PC-9 (cell line): Measurements from ENCODE around the gene SORD. TPM values are rescaled to one million over a fixed set of nuclear protein-coding genes. Genes with fewer than 3 reads are reported as not detected.
"Not testable (repeated sequence)": the region's sequence is repeated elsewhere in the genome, so short reads cannot be mapped to it uniquely, and the experiment has no call there.

ENCODE experiments used
- BruUV-seq: library from RNA; stranded (reverse); fragments of 400-500 nt; replicated peaks from 2 replicates; lab custom pipeline; 2021; lab: Mats Ljungman, UMichigan
- CTCF ChIA-PET: fragments of 300-600 bp; sonication (Branson Sonifier 250); formaldehyde crosslinking; loops from one replicate; lab custom pipeline; 2022; ENCODE audit warnings: antibody characterized with exemption; lab: Charles Lee
- POLR2A ChIA-PET: fragments of 300-600 bp; sonication (Branson Sonifier 250); formaldehyde crosslinking; loops from one replicate; lab custom pipeline; 2022; ENCODE audit warnings: antibody characterized with exemption; ENCODE audit not compliant: unreplicated experiment; lab: Charles Lee
- DNase-seq, 2 experiments: peaks; one replicate each; pipeline versions ENCODE4 v3.0.0 to v3.0.0-alpha.2; 2015 to 2022; ENCODE audit warnings: mixed read lengths in 1 of 2
- H2AFZ ChIP-seq: fragments of 200-600 bp; sonication (generic); 2 replicates; pipeline ENCODE4 v1.8.1; 2017; ENCODE audit warnings: antibody characterized with exemption
- H3F3A ChIP-seq: fragments of 200-600 bp; sonication (generic); 2 replicates; pipeline ENCODE4 v1.8.1; 2017; ENCODE audit warnings: antibody characterized with exemption, mild to moderate bottlenecking, low read depth; ENCODE audit not compliant: insufficient read depth
- H3K27ac ChIP-seq: fragments of 200-600 bp; sonication (generic); 2 replicates; pipeline ENCODE4 v1.6.1; 2016; ENCODE audit warnings: mixed run types
- H3K27me3 ChIP-seq: fragments of 200-600 bp; sonication (generic); 2 replicates; pipeline ENCODE4 v1.6.1; 2016; ENCODE audit warnings: low read depth, mixed run types; ENCODE audit not compliant: insufficient read depth
- H3K36me3 ChIP-seq: fragments of 200-600 bp; sonication (generic); 2 replicates; pipeline ENCODE4 v1.6.1; 2016; ENCODE audit warnings: low read depth, mixed run types
- H3K4me1 ChIP-seq: fragments of 200-600 bp; sonication (generic); replicated peaks from 2 replicates; pipeline ENCODE4 v1.6.1; 2016; ENCODE audit warnings: mixed run types; ENCODE audit not compliant: insufficient read depth
- H3K4me2 ChIP-seq: fragments of 200-600 bp; sonication (generic); 2 replicates; pipeline ENCODE4 v1.6.1; 2017; ENCODE audit warnings: mixed run types
- H3K4me3 ChIP-seq: fragments of 200-600 bp; sonication (generic); 2 replicates; pipeline ENCODE4 v1.6.1; 2016; ENCODE audit warnings: mixed run types
- H3K79me2 ChIP-seq: fragments of 200-600 bp; sonication (generic); 2 replicates; pipeline ENCODE4 v1.6.1; 2017; ENCODE audit warnings: low read depth, mixed run types
- H3K9me2 ChIP-seq: fragments of 200-600 bp; sonication (generic); 2 replicates; pipeline ENCODE4 v1.8.1; 2017; ENCODE audit warnings: mild to moderate bottlenecking; ENCODE audit not compliant: insufficient read depth
- H3K9me3 ChIP-seq: fragments of 200-600 bp; sonication (generic); 2 replicates; pipeline ENCODE4 v1.8.1; 2016; ENCODE audit warnings: low read depth; ENCODE audit not compliant: insufficient read depth
- H4K20me1 ChIP-seq: fragments of 200-600 bp; sonication (generic); 2 replicates; pipeline ENCODE4 v1.8.1; 2017; ENCODE audit not compliant: insufficient read depth
- CTCF ChIP-seq: fragments of 200-600 bp; sonication (generic); conservative IDR thresholded peaks from 2 replicates; pipeline ENCODE4 v1.6.1; 2017; ENCODE audit warnings: mixed run types, antibody characterized with exemption, mild to moderate bottlenecking, moderate library complexity
- intact Hi-C: fragments of 100-400 bp; cut with micrococcal nuclease; formaldehyde crosslinking; loops from one replicate; pipeline ENCODE4 v1.10.0; 2022; ENCODE audit not compliant: unreplicated experiment
- total RNA-seq: library from RNA; stranded (reverse); gene quantifications from 2 replicates; pipeline ENCODE4 v1.2.3, GENCODE V29; 2021

The SORD gene
- total RNA-seq, 1 experiment from 2014 or later = 66.4 TPM

- BruUV-seq, intact Hi-C loops, H3F3A ChIP-seq, H3K9me2 ChIP-seq, H3K36me3 ChIP-seq, POLR2A ChIA-PET, CTCF ChIA-PET, H3K9me3 ChIP-seq, H3K4me3 ChIP-seq, H3K27ac ChIP-seq, H3K27me3 ChIP-seq, H3K79me2 ChIP-seq, H2AFZ ChIP-seq, H3K4me1 ChIP-seq, DNase-seq, H4K20me1 ChIP-seq, H3K4me2 ChIP-seq: not testable (repeated sequence)
Observed at GRCh38 chr15:45032501-45032900, 9.5 kb downstream of the SORD start.

- H3K27me3 ChIP-seq, H3K9me3 ChIP-seq, intact Hi-C loops, H3F3A ChIP-seq, BruUV-seq, H3K79me2 ChIP-seq, H3K4me3 ChIP-seq, H3K27ac ChIP-seq, H3K36me3 ChIP-seq, H3K4me1 ChIP-seq, H2AFZ ChIP-seq, DNase-seq, CTCF ChIA-PET, H3K9me2 ChIP-seq, H3K4me2 ChIP-seq, H4K20me1 ChIP-seq: not testable (repeated sequence)
- POLR2A ChIA-PET = interaction anchor here (0.6 kb wide), 1 partner anchor 63 kb away, joined by 5 read pairs; no protein-coding TSS in a partner anchor
Observed at GRCh38 chr15:45034087-45034486, 11.1 kb downstream of the SORD start.

DNA sequence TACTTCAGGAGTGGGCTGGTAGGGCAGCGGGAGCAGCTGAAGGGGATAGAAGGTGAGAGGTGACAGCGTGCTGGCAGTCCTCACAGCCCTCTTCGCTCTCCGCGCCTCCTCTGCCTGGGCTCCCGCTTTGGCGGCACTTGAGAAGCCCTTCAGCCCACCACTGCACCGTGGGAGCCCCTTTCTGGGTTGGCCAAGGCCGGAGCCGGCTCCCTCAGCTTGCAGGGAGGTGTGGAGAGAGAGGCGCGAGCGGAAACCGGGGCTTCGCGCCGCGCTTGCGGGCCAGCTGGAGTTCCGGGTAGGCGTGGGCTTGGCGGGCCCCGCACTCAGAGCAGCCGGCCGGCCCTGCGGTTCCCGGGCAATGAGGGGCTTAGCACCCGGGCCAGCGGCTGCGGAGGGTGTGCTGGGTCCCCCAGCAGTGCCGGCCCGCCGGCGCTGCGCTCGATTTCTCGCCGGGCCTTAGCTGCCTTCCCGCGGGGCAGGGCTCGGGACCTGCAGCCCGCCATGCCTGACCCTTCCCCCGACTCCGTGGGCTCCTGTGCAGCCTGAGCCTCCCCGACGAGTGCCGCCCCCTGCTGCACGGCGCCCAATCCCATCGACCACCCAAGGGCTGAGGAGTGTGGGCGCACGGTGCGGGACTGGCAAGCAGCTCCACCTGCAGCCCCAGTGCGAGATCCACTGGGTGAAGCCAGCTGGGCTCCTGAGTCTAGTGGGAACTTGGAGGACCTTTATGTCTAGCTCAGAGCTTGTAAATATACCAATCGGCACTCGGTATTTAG, 11.8 kb downstream of the SORD start:
- H3K27me3 ChIP-seq, H3K36me3 ChIP-seq, BruUV-seq, CTCF ChIA-PET, H3F3A ChIP-seq, H2AFZ ChIP-seq, H3K79me2 ChIP-seq, H4K20me1 ChIP-seq, intact Hi-C loops, H3K27ac ChIP-seq, DNase-seq, H3K9me2 ChIP-seq, H3K4me2 ChIP-seq, H3K9me3 ChIP-seq, H3K4me3 ChIP-seq, H3K4me1 ChIP-seq: not testable (repeated sequence)
- POLR2A ChIA-PET = interaction anchor here (0.6 kb wide), 1 partner anchor 64 kb away, joined by 5 read pairs; no protein-coding TSS in a partner anchor

DNA sequence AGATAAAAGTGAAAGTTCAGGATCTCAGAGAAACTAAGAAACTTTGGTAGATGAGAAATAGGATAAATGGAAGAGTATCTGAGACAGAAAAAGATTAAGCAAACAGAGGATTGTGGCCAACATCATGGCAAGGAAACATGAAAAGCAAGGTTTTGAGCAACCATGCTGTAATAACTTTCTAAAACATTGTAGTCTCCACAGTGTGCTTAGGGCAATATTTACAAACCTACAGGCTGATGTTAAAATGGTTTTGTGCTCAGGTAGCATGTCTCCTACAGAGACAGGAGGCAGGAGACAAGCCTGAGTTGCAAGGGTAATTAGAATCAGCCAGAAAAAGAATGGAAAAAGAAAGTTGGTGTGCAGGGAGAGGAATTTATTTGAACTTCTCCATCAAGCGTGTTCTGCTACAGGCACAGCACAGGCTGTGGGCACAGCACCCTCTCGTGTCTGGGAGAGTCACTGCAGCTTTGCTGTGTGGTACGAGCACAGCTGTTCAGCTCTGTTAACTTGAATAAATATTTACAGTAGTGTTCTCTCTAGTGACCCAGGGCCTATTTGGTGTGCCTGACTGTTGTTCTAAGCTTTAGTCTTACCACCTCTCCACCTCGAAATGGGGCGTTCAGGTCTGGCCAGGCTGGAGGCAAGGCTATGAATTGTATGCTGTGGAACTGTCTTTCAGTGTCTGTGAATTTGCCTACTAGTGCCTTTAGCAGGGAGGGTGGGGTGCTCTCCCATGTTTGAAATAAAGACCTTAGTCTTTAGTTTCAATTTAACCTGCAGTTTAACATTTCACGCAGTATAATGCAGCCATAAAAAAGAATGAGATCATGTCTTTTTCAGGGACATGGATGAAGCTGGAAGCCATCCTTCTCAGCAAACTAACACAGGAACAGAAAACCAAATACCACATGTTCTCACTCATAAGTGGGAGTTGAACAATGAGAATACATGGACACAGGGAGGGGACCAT, 14.1 kb downstream of the SORD start:
- intact Hi-C loops = loop anchor here (2.0 kb wide), 1 partner anchor 70 kb away; no protein-coding TSS in a partner anchor

More for the DNA sequence above, 14.1 kb downstream of the SORD start:
- not testable (repeated sequence) for H3K79me2 ChIP-seq, H3K4me3 ChIP-seq, H3K9me2 ChIP-seq, H4K20me1 ChIP-seq, H3K36me3 ChIP-seq, H3K27ac ChIP-seq, H3K27me3 ChIP-seq, H3K9me3 ChIP-seq, H3K4me2 ChIP-seq, H2AFZ ChIP-seq, H3K4me1 ChIP-seq, BruUV-seq, H3F3A ChIP-seq
- TF ChIP-seq CTCF = peak; percentile 71
- POLR2A ChIA-PET = interaction anchor here (0.6 kb wide), 1 partner anchor 161 kb away, joined by 12 read pairs; no protein-coding TSS in a partner anchor
- DNase-seq = peak in 1 of 2 experiments; percentile 52
- CTCF ChIA-PET = interaction anchor here (1.0 kb wide), 1 partner anchor 81 kb away, joined by 3 read pairs; no protein-coding TSS in a partner anchor
